HG03135 (cell line): ENCODE results near the gene CCDC158.
"Not testable (repeated sequence)": the region's sequence is repeated elsewhere in the genome, so short reads cannot be mapped to it uniquely, and the experiment has no call there.

ENCODE experiments used
- ATAC-seq: cut with Tn5 transposase; IDR thresholded peaks from one replicate; pipeline ENCODE4 v1.9.1; 2021; ENCODE audit warnings: mild to moderate bottlenecking, moderate library complexity; ENCODE audit not compliant: unreplicated experiment

The CCDC158 gene

DNA sequence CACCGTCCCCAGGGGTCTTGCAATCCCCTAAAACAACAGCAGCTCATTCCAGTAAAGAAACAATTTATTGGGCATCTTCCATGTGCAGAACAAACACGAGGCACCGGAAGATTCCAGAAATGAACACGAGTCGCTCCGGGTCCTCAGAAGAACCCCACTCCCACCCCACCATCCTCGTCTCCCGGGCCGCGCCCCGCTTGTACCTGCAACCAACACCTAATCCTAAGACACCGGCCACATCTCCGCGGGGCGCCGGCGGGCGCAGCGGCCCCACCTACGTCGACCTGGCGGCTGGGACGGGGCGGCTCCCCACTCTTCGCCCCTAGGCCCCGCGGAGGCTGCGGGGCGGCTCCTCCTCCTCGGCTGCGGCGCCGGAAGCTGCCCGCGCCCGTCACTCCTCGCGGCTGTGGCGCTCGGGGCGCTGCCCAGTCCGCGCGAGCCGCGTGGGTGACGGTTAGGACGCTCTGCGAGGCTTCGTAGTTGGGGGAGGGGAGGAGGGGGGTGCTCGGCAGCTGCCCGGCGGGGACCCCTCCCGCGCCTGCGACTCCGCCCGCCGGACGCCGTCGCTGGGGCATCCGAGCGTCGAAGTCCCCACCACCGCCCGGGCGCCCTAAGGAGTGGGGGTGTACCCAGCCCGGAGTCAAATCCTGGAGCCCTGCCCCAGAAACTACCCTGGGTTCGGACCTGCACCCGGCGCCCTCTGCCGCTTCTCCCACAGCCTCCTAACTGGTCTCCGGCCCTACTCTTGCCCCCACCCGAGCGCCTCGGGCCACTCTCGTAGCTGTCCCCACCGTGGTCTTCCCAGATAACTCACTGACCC is at the start of gene CCDC158:
Gene CCDC158, minus strand, starts transcription at position 380 of the 820 bp plus-strand sequence. CDS start 17,934 bp downstream, outside the sequence.
- ATAC-seq, result no peak

DNA sequence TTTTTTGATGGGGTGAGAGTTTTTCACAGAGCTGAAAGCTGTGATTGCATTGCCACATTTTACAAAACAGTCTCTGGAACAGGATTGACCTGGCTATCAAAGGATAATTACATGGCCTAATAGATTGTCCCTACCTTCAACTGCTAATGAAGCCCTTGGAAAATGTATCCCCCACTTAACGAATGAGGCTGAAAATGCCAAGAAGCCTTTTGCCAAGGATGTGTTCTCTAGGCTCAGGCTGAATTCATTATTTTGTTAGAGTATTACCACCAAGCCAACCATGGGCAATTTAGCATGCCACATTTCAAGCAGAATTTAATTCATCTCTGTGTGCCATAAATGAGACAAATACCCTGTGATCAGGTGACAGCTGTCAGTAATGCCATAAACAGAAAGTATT is 49.6 kb upstream of the CCDC158 start:
- no peak for ATAC-seq

DNA sequence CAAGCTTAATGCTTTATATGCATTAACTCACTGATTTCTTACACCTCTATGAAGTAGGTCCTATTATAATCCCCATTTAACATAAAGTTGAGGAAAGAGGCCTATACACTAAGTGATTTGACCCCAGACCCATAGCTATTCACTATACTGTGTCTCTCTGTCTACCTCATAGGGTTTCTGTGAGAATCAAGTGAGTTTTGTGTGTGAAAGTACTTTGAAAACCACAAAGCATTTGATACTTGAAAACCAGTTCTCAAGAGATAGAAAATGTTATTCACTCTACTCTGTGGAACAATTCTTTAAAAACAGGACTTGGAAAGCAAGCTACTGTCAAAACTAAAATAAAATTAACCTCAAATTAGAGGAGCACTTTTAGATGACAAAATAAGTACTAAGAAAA is 49.1 kb upstream of the CCDC158 start:
- no peak for ATAC-seq

DNA sequence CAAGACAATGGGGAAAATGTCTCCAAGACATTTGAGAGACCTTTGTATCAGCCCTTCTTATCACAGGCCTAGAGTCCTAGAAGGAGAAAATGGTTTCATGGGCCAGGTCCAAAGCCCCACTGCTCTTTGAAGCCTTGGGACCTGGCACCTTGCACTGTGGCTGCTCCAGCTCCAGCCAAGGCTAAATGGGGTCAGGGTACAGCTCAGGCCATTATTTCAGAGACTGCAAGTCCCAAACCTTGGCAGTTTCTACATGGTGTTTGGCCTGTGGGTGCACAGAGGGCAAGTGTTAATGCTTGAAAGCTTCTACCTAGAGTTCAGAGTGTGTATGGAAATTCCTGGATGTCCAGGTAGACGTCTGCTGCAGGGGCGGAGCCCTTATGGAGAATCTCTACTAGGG is 42.6 kb upstream of the CCDC158 start:
- no peak for ATAC-seq

DNA sequence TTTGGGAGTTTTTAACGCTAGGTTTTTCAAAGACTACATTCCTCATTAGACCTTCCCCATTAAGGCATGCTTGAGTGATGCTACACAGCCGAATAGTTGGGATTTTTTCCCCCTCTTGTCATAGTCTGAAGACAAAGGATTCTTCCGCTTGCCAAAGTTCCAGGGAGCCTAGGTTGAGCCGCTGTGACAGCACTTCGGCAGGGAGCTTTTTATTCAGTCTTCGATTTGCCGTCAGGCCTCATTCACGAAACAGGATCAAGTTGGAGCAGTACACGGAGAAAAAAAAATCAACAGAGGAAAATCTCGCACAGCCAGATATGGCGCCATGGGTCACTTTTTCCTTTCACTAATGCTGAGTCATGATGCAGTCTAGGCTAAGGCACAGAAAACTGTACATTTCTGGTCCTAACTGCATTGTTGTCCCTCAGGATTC is 38.4 kb upstream of the CCDC158 start:
- no peak for ATAC-seq

DNA sequence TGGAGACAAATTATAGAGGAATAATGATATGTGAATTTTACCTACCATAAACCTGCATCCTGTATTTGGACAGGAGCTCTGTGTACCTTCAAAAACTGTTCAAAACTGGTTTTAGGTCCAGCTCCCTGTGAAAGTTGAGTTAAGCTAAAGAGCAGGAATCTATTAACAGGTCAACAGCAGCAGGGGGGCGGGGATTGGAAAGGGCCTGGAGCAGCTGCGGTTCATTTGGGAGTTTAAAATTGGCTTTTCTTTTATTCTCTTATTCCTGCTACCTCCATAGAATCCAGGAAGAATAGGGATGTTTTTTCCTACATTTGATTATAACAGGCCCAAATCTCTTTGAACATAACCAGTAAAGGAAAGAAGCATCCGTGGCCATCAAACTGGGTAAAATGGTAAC is 37.9 kb upstream of the CCDC158 start:
- ATAC-seq, result no peak

DNA sequence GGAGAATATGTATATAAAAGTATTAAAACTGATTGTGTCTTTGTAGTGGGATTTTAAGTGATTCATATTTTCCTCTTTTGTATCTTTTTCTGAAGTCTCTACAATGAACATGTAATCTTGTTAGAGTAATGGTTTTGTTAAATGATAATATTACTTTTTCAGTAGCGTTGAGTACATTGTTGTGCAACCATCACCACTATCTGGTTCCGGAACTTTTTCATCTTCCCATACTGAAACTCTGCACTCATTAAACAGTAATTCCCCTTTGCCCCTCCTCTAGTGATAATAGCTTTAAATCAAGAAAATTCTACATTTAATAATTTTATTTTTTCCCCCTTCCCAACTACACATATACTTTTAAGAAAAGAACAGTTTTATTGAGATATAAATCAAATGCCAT is 37.4 kb upstream of the CCDC158 start:
- no peak for ATAC-seq

DNA sequence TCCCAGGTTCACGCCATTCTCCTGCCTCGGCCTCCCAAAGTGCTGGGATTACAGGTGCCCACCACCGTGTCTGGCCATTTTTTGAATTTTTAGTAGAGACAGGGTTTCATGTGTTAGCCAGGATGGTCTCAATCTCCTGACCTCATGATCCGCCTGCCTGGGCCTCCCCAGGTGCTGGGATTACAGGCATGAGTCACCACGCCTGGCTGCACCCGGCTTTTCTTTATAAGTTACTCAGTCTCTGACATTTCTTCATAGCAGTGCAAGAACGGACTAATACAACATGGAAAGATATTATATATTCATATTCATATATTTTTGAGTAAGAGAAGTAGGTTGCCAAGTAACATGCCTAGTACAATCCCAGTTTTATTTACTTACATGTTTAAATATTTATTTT is 36.9 kb upstream of the CCDC158 start:
- no peak for ATAC-seq

DNA sequence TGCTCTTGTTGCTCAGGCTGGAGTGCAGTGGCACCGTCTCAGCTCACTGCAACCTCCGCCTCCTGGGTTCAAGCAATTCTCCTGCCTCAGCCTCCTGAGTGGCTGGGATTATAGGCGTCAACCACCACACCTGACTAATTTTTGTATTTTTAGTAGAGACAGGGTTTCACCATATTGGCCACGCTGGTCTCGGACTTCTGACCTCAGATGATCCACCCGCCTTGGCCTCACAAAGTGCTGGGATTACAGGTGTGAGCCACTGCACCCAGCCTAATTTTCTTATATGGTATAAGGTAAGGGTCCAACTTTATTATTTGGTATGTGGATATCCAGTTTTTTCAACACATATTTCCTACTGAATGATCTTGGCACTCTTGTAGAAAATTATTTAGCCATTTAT is 33.1 kb upstream of the CCDC158 start:
- ATAC-seq, result not testable (repeated sequence)

DNA sequence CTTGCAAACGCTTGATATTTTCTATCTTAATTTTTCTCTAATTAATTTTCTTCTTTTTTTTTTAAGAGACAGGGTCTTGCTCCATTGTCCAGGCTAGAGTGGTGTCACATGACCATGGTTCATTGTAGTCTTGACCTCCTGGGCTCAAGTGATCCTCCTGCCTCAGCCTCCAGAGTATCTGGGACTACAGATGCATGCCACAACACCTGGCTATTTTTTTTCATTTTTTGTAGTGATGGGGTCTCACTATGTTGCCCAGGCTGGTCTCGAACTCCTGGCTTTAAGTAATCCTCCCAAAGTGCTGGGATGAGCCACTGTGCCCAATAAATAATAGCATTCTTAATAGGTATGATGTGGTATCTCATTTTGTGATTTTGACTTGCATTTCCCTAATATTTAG is 32.3 kb upstream of the CCDC158 start:
- ATAC-seq, result no peak

DNA sequence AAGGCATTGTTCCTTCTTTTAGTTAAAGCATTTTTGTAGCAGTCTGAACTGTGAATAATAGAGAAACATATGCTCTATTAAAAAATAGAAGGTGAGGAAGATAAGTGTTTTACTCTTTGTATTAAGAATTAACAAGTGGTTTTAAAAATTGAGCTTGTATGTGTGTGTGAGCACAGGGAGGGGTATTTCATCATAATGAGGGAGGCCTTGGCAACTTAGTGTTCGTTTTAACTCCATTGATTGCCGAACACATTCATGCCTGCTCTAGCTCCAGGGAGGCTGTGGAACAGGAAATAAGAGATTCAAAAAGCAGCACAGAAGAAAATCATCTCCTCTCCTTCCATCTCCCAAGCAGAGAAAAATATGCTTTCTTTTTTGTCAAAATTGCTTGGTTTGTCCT is 28.9 kb upstream of the CCDC158 start:
- no peak for ATAC-seq

DNA sequence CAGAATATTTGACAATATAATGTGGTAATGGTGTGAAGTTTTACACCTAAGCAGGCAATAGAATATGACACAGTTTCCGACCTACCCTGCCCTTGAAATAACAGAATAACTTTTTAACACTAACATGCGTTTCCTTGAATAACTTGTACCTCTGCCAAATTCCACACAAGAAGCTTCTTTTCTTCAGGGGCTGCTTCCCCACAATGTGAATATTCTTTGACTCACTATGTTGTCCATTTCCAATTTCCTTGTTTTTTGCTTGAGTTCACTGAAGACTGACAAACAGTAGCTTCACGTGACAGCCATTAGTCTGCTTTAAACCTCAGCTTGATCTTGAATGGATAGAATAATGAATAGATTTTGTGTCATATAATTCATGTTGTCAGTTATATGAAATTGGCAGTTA is 28.4 kb upstream of the CCDC158 start:
- ATAC-seq, result no peak

DNA sequence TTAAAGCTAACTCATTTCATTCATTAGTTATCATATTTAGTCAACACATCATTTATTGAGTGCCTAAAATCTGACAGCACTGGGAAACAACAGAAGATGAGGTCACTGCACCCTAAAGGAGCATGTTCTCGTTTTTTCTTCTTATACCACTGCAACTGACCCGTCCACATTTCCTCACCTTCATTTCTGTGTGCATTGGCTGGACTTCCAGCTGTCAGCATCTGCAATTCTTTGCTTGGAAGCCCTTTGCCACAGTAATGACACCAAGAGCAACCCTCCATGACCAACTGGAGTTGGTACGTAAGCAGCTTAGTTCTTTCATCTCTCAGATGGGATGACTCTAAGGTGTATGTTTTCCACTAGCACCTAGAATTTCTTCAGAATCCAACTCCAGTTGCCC is 27.3 kb upstream of the CCDC158 start:
- no peak for ATAC-seq

DNA sequence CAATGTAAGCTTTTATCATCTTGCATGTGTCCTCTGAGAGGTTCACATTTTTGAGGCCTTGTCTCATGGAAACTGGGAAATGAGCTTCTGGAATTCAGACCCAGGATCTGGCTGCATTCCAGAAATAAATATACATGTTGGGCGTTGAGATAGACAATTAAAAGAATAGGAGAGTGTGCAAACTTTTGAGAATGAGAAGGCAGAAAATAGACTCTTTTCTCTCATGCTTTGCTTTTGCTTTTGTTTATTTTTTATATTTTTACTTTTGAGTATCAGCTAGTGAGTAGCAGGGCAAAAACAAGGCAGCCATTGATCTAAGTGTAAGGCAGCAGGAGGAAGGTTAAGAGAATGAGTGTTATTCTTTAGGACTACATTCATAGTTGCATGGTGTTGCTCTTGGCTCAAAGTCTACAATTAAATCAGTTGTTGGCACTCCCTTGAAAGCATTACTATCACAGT is 26.5 kb upstream of the CCDC158 start:
- no peak for ATAC-seq

DNA sequence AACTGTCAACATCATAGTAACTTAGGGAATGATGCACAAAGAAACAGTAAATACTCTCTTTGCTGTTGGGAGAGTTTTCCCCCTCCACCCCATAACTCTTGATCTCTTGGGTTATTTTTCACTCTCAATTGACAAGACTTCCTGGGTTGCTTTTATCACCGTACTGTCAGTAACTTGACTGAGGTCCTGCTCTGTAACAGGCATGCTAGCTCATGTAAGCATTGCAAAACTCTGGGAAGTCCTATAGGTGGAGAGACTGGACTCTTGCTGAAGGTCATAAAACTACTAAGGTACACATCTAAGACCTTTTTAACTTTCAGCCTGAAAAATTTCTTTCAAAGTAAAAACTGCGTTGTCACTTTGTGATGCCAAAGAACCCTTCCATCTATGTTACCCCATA is 25.0 kb upstream of the CCDC158 start:
- ATAC-seq, result no peak

DNA sequence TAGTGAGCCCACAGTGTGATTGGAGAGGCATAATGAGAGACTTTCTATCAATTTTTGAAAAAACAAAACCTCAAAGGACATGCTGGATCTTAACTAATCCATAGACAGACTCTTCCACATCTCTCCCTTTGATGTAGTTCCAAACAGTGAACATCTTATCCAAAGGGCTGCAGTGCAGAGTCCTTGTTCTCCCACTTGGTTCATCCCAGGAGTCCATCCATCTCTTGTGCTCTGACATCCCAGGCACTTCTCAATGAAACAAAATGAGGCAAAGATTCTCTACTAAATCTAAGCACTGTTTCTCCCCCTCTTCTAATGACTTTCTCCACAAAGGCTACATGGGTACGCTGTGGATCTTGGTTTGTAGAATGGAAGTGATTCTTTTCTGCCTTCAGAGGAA is 22.4 kb upstream of the CCDC158 start:
- ATAC-seq, result no peak

DNA sequence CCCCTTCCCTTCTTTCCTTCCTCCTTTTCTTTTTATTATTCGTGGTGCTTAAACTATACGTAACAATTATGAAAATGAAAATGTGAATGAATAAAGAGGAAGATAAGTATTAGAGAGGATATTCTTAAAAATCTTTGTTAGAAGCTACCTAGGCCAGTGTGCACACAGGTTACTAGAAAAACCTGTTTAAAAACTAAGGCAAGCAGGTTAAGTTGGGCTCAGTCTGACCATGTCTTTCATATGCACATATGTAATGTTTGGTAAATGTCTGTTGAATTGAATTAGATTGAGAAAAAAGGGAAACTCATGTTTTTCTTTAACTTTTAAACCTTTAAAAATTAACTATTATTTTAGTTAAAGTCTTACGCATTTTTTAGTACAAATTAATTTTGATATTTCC is 21.9 kb upstream of the CCDC158 start:
- ATAC-seq, result no peak

DNA sequence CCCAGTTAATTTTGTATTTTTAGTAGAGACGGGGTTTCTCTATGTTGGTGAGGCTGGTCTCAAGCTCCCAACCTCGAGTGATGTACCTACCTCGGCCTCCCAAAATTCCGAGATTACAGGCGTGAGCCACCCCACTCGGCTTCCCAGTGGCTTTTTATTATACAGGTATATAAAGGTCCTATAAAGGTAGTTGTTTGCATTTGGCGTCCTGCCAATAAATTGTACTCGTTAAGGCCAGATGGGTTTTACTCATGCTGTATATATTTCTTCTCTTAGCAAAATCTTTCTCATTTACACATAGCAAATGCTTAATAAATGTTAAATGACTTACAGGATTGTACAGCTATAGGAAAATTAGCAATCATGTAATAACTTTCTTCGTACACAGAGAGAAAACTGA is 20.9 kb upstream of the CCDC158 start:
- ATAC-seq, result no peak

DNA sequence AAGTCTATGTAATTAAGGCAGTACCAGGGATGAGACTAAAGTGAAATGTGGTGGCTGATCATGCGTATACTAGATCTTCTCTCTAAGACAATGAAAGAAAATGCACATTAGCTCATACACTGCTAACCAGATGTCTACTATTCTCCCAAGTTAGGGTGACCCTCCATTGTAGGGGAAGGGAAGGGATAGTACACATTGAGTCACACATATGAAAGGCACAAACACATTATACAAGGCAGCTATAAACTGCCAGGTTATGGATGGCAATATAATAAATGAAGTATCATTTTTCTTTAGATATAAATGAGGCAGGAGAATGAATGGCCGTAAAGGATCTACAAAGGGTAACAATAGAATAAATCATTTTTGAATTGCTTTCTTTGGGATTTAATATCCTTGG is 18.6 kb upstream of the CCDC158 start:
- no peak for ATAC-seq

DNA sequence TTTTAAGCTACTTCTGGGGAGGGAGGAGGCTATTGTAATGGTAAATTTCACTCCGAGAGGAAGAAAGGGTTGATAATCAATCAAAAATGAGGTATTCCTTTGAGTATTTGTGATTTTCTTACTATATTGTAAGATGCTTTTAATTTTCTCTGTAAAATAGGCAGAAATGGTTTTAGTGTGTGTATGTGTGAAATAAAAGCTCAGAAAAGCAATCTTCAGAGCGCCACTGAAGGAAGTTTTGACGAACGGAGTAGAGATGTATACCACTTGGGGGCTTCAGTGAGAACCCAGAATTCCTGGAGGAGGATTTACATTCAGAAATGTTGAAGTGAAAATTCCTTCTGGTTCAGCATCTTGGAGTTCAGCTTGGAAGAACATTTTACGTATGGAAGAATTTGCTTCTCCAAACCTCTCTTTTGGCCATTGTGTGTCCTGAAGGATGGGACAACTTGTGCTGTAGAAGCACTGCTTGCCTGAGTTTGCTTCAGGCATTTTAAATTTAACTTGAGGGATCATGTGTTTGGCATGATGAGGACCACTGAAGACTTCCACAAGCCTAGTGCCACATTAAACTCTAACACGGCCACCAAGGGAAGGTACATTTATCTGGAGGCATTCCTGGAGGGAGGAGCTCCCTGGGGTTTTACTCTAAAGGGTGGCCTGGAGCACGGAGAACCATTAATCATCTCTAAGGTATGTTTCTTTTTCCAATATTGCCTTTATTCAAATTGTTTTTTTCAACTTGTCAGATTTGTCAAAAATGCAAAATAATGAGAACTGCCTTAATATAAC is 14.8 kb upstream of the CCDC158 start:
- no peak for ATAC-seq

DNA sequence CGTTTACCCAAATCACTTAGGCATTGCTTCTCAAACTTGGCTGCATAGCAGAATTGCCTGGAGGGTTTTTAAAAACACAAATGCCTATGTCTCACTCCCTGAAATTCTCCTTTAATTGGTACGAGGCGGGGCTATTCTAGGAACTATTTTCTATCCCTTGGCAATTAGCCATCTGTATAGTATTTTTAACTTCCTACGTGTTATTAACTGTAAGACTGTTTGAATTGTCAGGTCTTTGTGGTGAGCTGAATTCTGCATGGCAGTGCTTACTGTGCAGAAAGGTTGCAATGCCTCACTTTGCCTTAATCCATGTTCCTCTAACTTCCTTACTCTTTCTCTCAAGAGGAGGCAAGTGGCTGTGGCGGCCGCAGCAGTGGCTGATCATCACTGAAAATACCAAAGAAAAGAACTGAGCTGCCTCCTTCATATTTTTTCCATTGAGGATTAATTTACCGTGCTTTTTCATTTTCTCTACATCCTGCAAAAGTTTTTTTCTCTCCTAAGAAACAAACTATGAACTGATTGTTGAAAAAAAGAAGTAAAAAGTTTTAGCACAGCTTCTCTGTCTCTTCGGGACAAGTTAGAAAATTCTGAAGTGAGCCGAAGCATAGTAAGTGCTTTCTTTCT is 14.1 kb upstream of the CCDC158 start, which contains the start of gene SHROOM3:
Gene SHROOM3, plus strand, starts transcription at position 329 of the 627 bp plus-strand sequence. CDS start 824 bp downstream, outside the sequence.
- no peak for ATAC-seq
